Activated CD4-positive, alpha-beta memory T cell treated with anti-CD3 and anti-CD28 coated beads for 36 hours (primary cell): ENCODE measurements around the gene CTDSPL. TPM values are rescaled to one million over a fixed set of nuclear protein-coding genes. Genes with fewer than 3 reads are reported as not detected.
"Not testable (repeated sequence)": the region's sequence is repeated elsewhere in the genome, so short reads cannot be mapped to it uniquely, and the experiment has no call there.

Experiments
- CTCF ChIA-PET: fragments of 350-600 bp; sonication (Branson Sonifier 250); formaldehyde crosslinking; loops from one replicate; lab custom pipeline; 2021; ENCODE audit warnings: antibody characterized with exemption, inconsistent platforms; lab: Charles Lee
- POLR2A ChIA-PET: fragments of 350-600 bp; sonication (Branson Sonifier 250); formaldehyde crosslinking; loops from one replicate; lab custom pipeline; 2021; ENCODE audit warnings: antibody characterized with exemption; lab: Charles Lee
- DNase-seq: peaks from one replicate; pipeline ENCODE4 v3.0.0-alpha.2; 2020
- H3K27ac Mint-ChIP-seq: one replicate; pipeline ENCODE4 v1.8.0; 2021; ENCODE audit warnings: mixed read lengths
- H3K27me3 Mint-ChIP-seq: one replicate; pipeline ENCODE4 v1.8.0; 2021; ENCODE audit warnings: mixed read lengths
- H3K36me3 Mint-ChIP-seq: one replicate; pipeline ENCODE4 v1.8.0; 2021; ENCODE audit warnings: mixed read lengths
- H3K4me1 Mint-ChIP-seq: one replicate; pipeline ENCODE4 v1.8.0; 2021; ENCODE audit warnings: low read depth, mixed read lengths
- H3K4me3 Mint-ChIP-seq: one replicate; pipeline ENCODE4 v1.8.0; 2021; ENCODE audit warnings: mild to moderate bottlenecking, mixed read lengths
- H3K9me3 Mint-ChIP-seq: one replicate; pipeline ENCODE4 v1.8.0; 2021; ENCODE audit warnings: mixed read lengths
- intact Hi-C: fragments of 100-400 bp; cut with micrococcal nuclease; formaldehyde crosslinking; loops from one replicate; pipeline ENCODE4 v1.15.1; 2023
- total RNA-seq, 2 experiments: library from RNA; stranded (reverse); gene quantifications; one replicate each; pipeline ENCODE4 v1.2.3, GENCODE V29; 2021

Gene CTDSPL
- total RNA-seq, 2 experiments from 2014 or later: 3.7 to 5.1 TPM

GRCh38 chr3:37968813-37969595 is 107.3 kb downstream of the CTDSPL start:
- ChIA-PET CTCF (interaction anchor here (0.6 to 3.3 kb wide), 4 partner anchors 11 to 121 kb away, joined by 3 to 14 read pairs (median 4); no protein-coding TSS in a partner anchor), POLR2A (no interaction called here)
- intact Hi-C loops: no loop called here
- no peak for DNase-seq
- H3K4me1 Mint-ChIP-seq: no peaks in the 10 kb centered on the region
- H3K27me3 Mint-ChIP-seq: no peaks in the 10 kb centered on the region
- H3K4me3 Mint-ChIP-seq: no peak overlapping the region
- no peaks in the 10 kb centered on the region for H3K36me3 Mint-ChIP-seq
- no peak overlapping the region for H3K27ac Mint-ChIP-seq
- H3K9me3 Mint-ChIP-seq: no peaks in the 10 kb centered on the region

GRCh38 chr3:37969596-37970100 is 108.0 kb downstream of the CTDSPL start:
- no peak overlapping the region for H3K27ac Mint-ChIP-seq
- no peaks in the 10 kb centered on the region for H3K27me3 Mint-ChIP-seq
- H3K36me3 Mint-ChIP-seq: no peaks in the 10 kb centered on the region
- POLR2A ChIA-PET: no interaction called here
- no peak for DNase-seq
- no peaks in the 10 kb centered on the region for H3K4me1 Mint-ChIP-seq
- H3K9me3 Mint-ChIP-seq: no peaks in the 10 kb centered on the region
- intact Hi-C loops: loop anchor here (10.0 kb wide), 1 partner anchor 145 kb away; no protein-coding TSS in a partner anchor
- no peak overlapping the region for H3K4me3 Mint-ChIP-seq
- CTCF ChIA-PET: interaction anchor here (1.3 kb wide), 2 partner anchors 27 to 34 kb away, joined by 3 to 5 read pairs; no protein-coding TSS in a partner anchor

GRCh38 chr3:37970802-37971201 is 109.1 kb downstream of the CTDSPL start:
- no peaks in the 10 kb centered on the region for H3K27me3 Mint-ChIP-seq
- no peak for DNase-seq
- H3K4me3 Mint-ChIP-seq: no peak overlapping the region
- H3K36me3 Mint-ChIP-seq: no peaks in the 10 kb centered on the region
- H3K27ac Mint-ChIP-seq: no peak overlapping the region
- H3K4me1 Mint-ChIP-seq: peaks cover 3% of the 10 kb centered on the region
- POLR2A ChIA-PET: interaction anchor here (1.3 kb wide), 1 partner anchor 9 kb away, joined by 5 read pairs; no protein-coding TSS in a partner anchor
- H3K9me3 Mint-ChIP-seq: no peaks in the 10 kb centered on the region
- CTCF ChIA-PET: interaction anchor here (1.3 kb wide), 1 partner anchor 33 kb away, joined by 5 read pairs; no protein-coding TSS in a partner anchor
- intact Hi-C loops: loop anchor here (10.0 kb wide), 1 partner anchor 144 kb away; no protein-coding TSS in a partner anchor

GRCh38 chr3:37971467-37971866 is 109.8 kb downstream of the CTDSPL start:
- CTCF ChIA-PET: interaction anchor here (0.6 to 1.6 kb wide), 3 partner anchors 10 to 1431 kb away, joined by 3 to 4 read pairs (median 3); no protein-coding TSS in a partner anchor

GRCh38 chr3:37972056-37972455 is 110.4 kb downstream of the CTDSPL start:
- POLR2A ChIA-PET: interaction anchor here (1.3 kb wide), 1 partner anchor 8 kb away, joined by 5 read pairs; no protein-coding TSS in a partner anchor
- not testable (repeated sequence) for H3K9me3 Mint-ChIP-seq, H3K4me1 Mint-ChIP-seq, H3K36me3 Mint-ChIP-seq, DNase-seq, H3K4me3 Mint-ChIP-seq, H3K27me3 Mint-ChIP-seq, H3K27ac Mint-ChIP-seq
- CTCF ChIA-PET: interaction anchor here (0.6 to 3.5 kb wide), 5 partner anchors 10 to 1431 kb away, joined by 3 to 23 read pairs (median 3); no protein-coding TSS in a partner anchor
- intact Hi-C loops: loop anchor here (10.0 kb wide), 1 partner anchor 143 kb away; no protein-coding TSS in a partner anchor

More at GRCh38 chr3:37971467-37971866, 109.8 kb downstream of the CTDSPL start:
- no peaks in the 10 kb centered on the region for H3K9me3 Mint-ChIP-seq
- POLR2A ChIA-PET: interaction anchor here (1.3 kb wide), 1 partner anchor 9 kb away, joined by 5 read pairs; no protein-coding TSS in a partner anchor
- intact Hi-C loops: loop anchor here (10.0 kb wide), 1 partner anchor 143 kb away; no protein-coding TSS in a partner anchor
- H3K36me3 Mint-ChIP-seq: no peaks in the 10 kb centered on the region
- no peak overlapping the region for H3K4me3 Mint-ChIP-seq
- no peaks in the 10 kb centered on the region for H3K27me3 Mint-ChIP-seq
- H3K4me1 Mint-ChIP-seq: peaks cover 3% of the 10 kb centered on the region
- H3K27ac Mint-ChIP-seq: no peak overlapping the region
- DNase-seq: no peak

GRCh38 chr3:37973246-37974054 is 111.8 kb downstream of the CTDSPL start:
- Mint-ChIP-seq H3K4me3 (no peak overlapping the region), H3K4me1 (peaks cover 3% of the 10 kb centered on the region), H3K27ac (no peak overlapping the region), H3K36me3 (no peaks in the 10 kb centered on the region), H3K9me3 (no peaks in the 10 kb centered on the region), H3K27me3 (no peaks in the 10 kb centered on the region)
- CTCF ChIA-PET: interaction anchor here (0.7 to 3.9 kb wide), 22 partner anchors 9 to 981 kb away, joined by 3 to 48 read pairs (median 4); partner anchors contain the start of genes DLEC1, EPM2AIP1, EXOG and MLH1
- no peak for DNase-seq
- POLR2A ChIA-PET: no interaction called here
- intact Hi-C loops: loop anchor here (1.0 to 10.0 kb wide), 4 partner anchors 23 to 141 kb away; no protein-coding TSS in a partner anchor

- ChIA-PET POLR2A (no interaction called here), CTCF (interaction anchor here (0.6 to 3.9 kb wide), 35 partner anchors 10 to 982 kb away, joined by 3 to 48 read pairs (median 4); partner anchors contain the start of genes DLEC1, EPM2AIP1, EXOG and MLH1)
- Mint-ChIP-seq H3K27me3 (no peaks in the 10 kb centered on the region), H3K27ac (no peak overlapping the region), H3K4me1 (peaks cover 3% of the 10 kb centered on the region), H3K36me3 (no peaks in the 10 kb centered on the region), H3K9me3 (no peaks in the 10 kb centered on the region), H3K4me3 (no peak overlapping the region)
- intact Hi-C loops: loop anchor here (1.0 to 10.0 kb wide), 4 partner anchors 22 to 140 kb away; no protein-coding TSS in a partner anchor
- peak; percentile 77 for DNase-seq
Measured at GRCh38 chr3:37974121-37975083, 112.7 kb downstream of the CTDSPL start.

GRCh38 chr3:37979541-37980461 is 118.1 kb downstream of the CTDSPL start:
- ChIA-PET CTCF (interaction anchor here (0.9 to 2.5 kb wide), 4 partner anchors 12 to 500 kb away, joined by 3 to 14 read pairs (median 6); no protein-coding TSS in a partner anchor), POLR2A (interaction anchor here (1.6 kb wide), 1 partner anchor 8 kb away, joined by 5 read pairs; no protein-coding TSS in a partner anchor)
- no peak overlapping the region for H3K27ac Mint-ChIP-seq
- H3K27me3 Mint-ChIP-seq: no peaks in the 10 kb centered on the region
- no peaks in the 10 kb centered on the region for H3K36me3 Mint-ChIP-seq
- H3K4me1 Mint-ChIP-seq: peaks cover 1% of the 10 kb centered on the region
- intact Hi-C loops: loop anchor here (10.0 kb wide), 1 partner anchor 135 kb away; no protein-coding TSS in a partner anchor
- H3K9me3 Mint-ChIP-seq: no peaks in the 10 kb centered on the region
- no peak overlapping the region for H3K4me3 Mint-ChIP-seq
- DNase-seq: no peak

GRCh38 chr3:37980462-37981347 is 119.0 kb downstream of the CTDSPL start:
- H3K36me3 Mint-ChIP-seq: no peaks in the 10 kb centered on the region
- no peaks in the 10 kb centered on the region for H3K9me3 Mint-ChIP-seq
- no peak overlapping the region for H3K27ac Mint-ChIP-seq
- no peak for DNase-seq
- intact Hi-C loops: no loop called here
- no peaks in the 10 kb centered on the region for H3K27me3 Mint-ChIP-seq
- ChIA-PET CTCF (interaction anchor here (2.0 to 2.5 kb wide), 3 partner anchors 13 to 23 kb away, joined by 6 to 14 read pairs (median 7); no protein-coding TSS in a partner anchor), POLR2A (interaction anchor here (1.6 kb wide), 1 partner anchor 9 kb away, joined by 5 read pairs; no protein-coding TSS in a partner anchor)
- no peak overlapping the region for H3K4me3 Mint-ChIP-seq
- no peaks in the 10 kb centered on the region for H3K4me1 Mint-ChIP-seq
